H1 (cell line): ENCODE data around the gene CLDN7. TPM values are rescaled to one million over a fixed set of nuclear protein-coding genes. Genes with fewer than 3 reads are reported as not detected.

Experiments used
- CTCF ChIA-PET: fragments of 300-600 bp; sonication (Branson Sonifier 250); formaldehyde crosslinking; loops from one replicate; lab custom pipeline; 2021; ENCODE audit not compliant: partially characterized antibody; lab: Charles Lee
- POLR2A ChIA-PET: fragments of 300-600 bp; sonication (Branson Sonifier 250); formaldehyde crosslinking; loops from one replicate; lab custom pipeline; 2021; ENCODE audit warnings: inconsistent platforms; ENCODE audit not compliant: partially characterized antibody; lab: Charles Lee
- DNase-seq, 2 experiments: peaks; one replicate each; pipeline versions ENCODE4 v3.0.0 to v3.0.0-alpha.2; 2010 to 2022; ENCODE audit warnings: low spot score in 2 of 2, low read depth in 1 of 2, mixed read lengths in 1 of 2
- FAIRE-seq: peaks from 2 replicates; lab custom pipeline; 2011; peaks lifted over from hg19 to GRCh38; lab: Jason Lieb, UNC
- H2AFZ ChIP-seq: 2 replicates; pipeline ENCODE4 v1.8.1; 2012; ENCODE audit warnings: low read length, inconsistent platforms
- H2AK5ac ChIP-seq: 2 replicates; pipeline ENCODE4 v1.6.1; 2013; ENCODE audit warnings: low read depth, low read length
- H2BK120ac ChIP-seq: replicated peaks from 2 replicates; pipeline ENCODE3; 2013; ENCODE audit warnings: low read depth, low read length, inconsistent platforms
- H2BK12ac ChIP-seq: 2 replicates; pipeline ENCODE4 v1.6.1; 2013; ENCODE audit warnings: low read depth, low read length
- H2BK15ac ChIP-seq: 2 replicates; pipeline ENCODE4 v1.6.1; 2013; ENCODE audit warnings: low read length
- H2BK20ac ChIP-seq: 2 replicates; pipeline ENCODE4 v1.6.1; 2013; ENCODE audit warnings: low read length
- H2BK5ac ChIP-seq: 2 replicates; pipeline ENCODE4 v1.6.1; 2013; ENCODE audit warnings: low read depth, low read length
- H3K14ac ChIP-seq: 2 replicates; pipeline ENCODE4 v1.6.1; 2013; ENCODE audit warnings: inconsistent platforms; ENCODE audit not compliant: insufficient read length
- H3K18ac ChIP-seq: 2 replicates; pipeline ENCODE4 v1.6.1; 2013; ENCODE audit warnings: low read length; ENCODE audit errors: extremely low read depth
- H3K23ac ChIP-seq: 2 replicates; pipeline ENCODE4 v1.6.1; 2013; ENCODE audit warnings: inconsistent platforms; ENCODE audit not compliant: insufficient read length
- H3K23me2 ChIP-seq: 2 replicates; pipeline ENCODE4 v1.6.1; 2013; ENCODE audit warnings: low read depth, low read length
- H3K27ac ChIP-seq: 2 replicates; pipeline ENCODE4 v1.6.1; 2011; ENCODE audit warnings: low read depth, low read length, inconsistent platforms
- H3K27me3 ChIP-seq, 4 experiments: replicated peaks in 1 of 4; 1 replicate in 1 of 4; 2 replicates in 3 of 4; pipeline versions ENCODE4 v1.6.1 to v1.8.1; 2011 to 2013; ENCODE audit warnings: low read length in 3 of 4, mild to moderate bottlenecking in 3 of 4, inconsistent platforms in 2 of 4, mixed read lengths in 2 of 4, moderate library complexity in 1 of 4; ENCODE audit not compliant: control insufficient read depth in 3 of 4, insufficient read depth in 3 of 4; ENCODE audit errors: extremely low read depth in 1 of 4
- H3K36me3 ChIP-seq, 4 experiments: 2 replicates each; pipeline versions ENCODE4 v1.6.1 to v1.8.1; 2011 to 2013; ENCODE audit warnings: mild to moderate bottlenecking in 4 of 4, low read length in 3 of 4, moderate library complexity in 2 of 4, control low read depth in 1 of 4, inconsistent platforms in 1 of 4; ENCODE audit not compliant: insufficient read depth in 4 of 4, control insufficient read depth in 2 of 4
- H3K4ac ChIP-seq: replicated peaks from 2 replicates; pipeline ENCODE3; 2013; ENCODE audit warnings: low read length, low read depth, mixed read lengths, inconsistent platforms; ENCODE audit not compliant: insufficient read length
- H3K4me1 ChIP-seq, 4 experiments: replicated peaks in 1 of 4; 1 replicate in 1 of 4; 2 replicates in 3 of 4; pipeline versions ENCODE4 v1.6.1 to v1.8.1; 2011 to 2013; ENCODE audit warnings: low read length in 3 of 4, inconsistent platforms in 2 of 4, mixed read lengths in 1 of 4; ENCODE audit not compliant: insufficient read depth in 4 of 4, control insufficient read depth in 3 of 4
- H3K4me2 ChIP-seq, 2 experiments: 2 replicates each; pipeline versions ENCODE4 v1.6.1 to v1.8.1; 2011 to 2013; ENCODE audit warnings: low read depth in 2 of 2, low read length in 2 of 2, control low read depth in 1 of 2, inconsistent platforms in 1 of 2, mild to moderate bottlenecking in 1 of 2; ENCODE audit not compliant: insufficient read depth in 1 of 2
- H3K4me3 ChIP-seq, 4 experiments: fragments of 200-600, 300-600 bp in 1 of 4; sonication (generic), shearing (Covaris generic), sonication (Bioruptor Twin) in 1 of 4; 2 replicates each; pipeline versions ENCODE4 v1.5.1 to v1.8.1; 2011 to 2016; ENCODE audit warnings: low read length in 4 of 4, low read depth in 3 of 4, control low read depth in 2 of 4, inconsistent platforms in 2 of 4, mild to moderate bottlenecking in 2 of 4, mixed read lengths in 1 of 4, moderate library complexity in 1 of 4; ENCODE audit not compliant: insufficient read depth in 2 of 4; ENCODE audit errors: extremely low read depth in 1 of 4
- H3K56ac ChIP-seq: replicated peaks from 2 replicates; pipeline ENCODE3; 2013; ENCODE audit warnings: low read depth, mild to moderate bottlenecking, mixed read lengths, low read length, inconsistent platforms; ENCODE audit not compliant: insufficient read length
- H3K79me1 ChIP-seq: 2 replicates; pipeline ENCODE4 v1.6.1; 2013; ENCODE audit warnings: low read depth, low read length, control low read depth
- H3K79me2 ChIP-seq, 2 experiments: 2 replicates each; pipeline versions ENCODE4 v1.6.1 to v1.8.1; 2012 to 2013; ENCODE audit warnings: low read length in 2 of 2, mild to moderate bottlenecking in 2 of 2, inconsistent platforms in 1 of 2; ENCODE audit not compliant: insufficient read depth in 2 of 2, control insufficient read depth in 1 of 2
- H3K9ac ChIP-seq, 4 experiments: replicated peaks in 1 of 4; 1 replicate in 1 of 4; 2 replicates in 3 of 4; pipeline versions ENCODE4 v1.6.1 to v1.8.1; 2011 to 2013; ENCODE audit warnings: low read depth in 3 of 4, low read length in 3 of 4, control low read depth in 2 of 4, mild to moderate bottlenecking in 2 of 4, moderate library complexity in 2 of 4, inconsistent platforms in 1 of 4; ENCODE audit errors: extremely low read depth in 1 of 4
- H3K9me3 ChIP-seq, 2 experiments: 2 replicates each; pipeline versions ENCODE4 v1.6.1 to v1.8.1; 2012 to 2013; ENCODE audit warnings: mild to moderate bottlenecking in 2 of 2, moderate library complexity in 2 of 2, control low read depth in 1 of 2, inconsistent platforms in 1 of 2, low read depth in 1 of 2, low read length in 1 of 2, mixed read lengths in 1 of 2; ENCODE audit not compliant: insufficient read depth in 2 of 2
- H4K20me1 ChIP-seq, 2 experiments: replicated peaks in 1 of 2; 2 replicates each; pipeline versions ENCODE3 to v1.8.1; 2011 to 2013; ENCODE audit warnings: inconsistent platforms in 2 of 2, low read length in 2 of 2, mild to moderate bottlenecking in 1 of 2; ENCODE audit not compliant: insufficient read depth in 2 of 2, control insufficient read depth in 1 of 2
- H4K5ac ChIP-seq: 2 replicates; pipeline ENCODE4 v1.6.1; 2013; ENCODE audit warnings: low read length, low read depth, mixed read lengths, inconsistent platforms; ENCODE audit not compliant: insufficient read length
- H4K8ac ChIP-seq: 2 replicates; pipeline ENCODE4 v1.8.0; 2013; ENCODE audit warnings: mild to moderate bottlenecking, moderate library complexity, low read length, inconsistent platforms; ENCODE audit not compliant: insufficient read depth; ENCODE audit errors: extremely low read depth
- H4K91ac ChIP-seq: replicated peaks from 2 replicates; pipeline ENCODE3; 2013; ENCODE audit warnings: low read length, mixed read lengths, inconsistent platforms; ENCODE audit not compliant: insufficient read length
- EGR1 ChIP-seq: IDR thresholded peaks from 2 replicates; pipeline ENCODE4 v1.6.1; 2011; ENCODE audit warnings: low read depth, low read length, borderline replicate concordance
- POLR2A ChIP-seq, 2 experiments: IDR thresholded peaks; 1 replicate in 1 of 2; 2 replicates in 1 of 2; pipeline ENCODE4 v1.6.1; 2011; ENCODE audit warnings: low read depth in 2 of 2, low read length in 2 of 2, mild to moderate bottlenecking in 2 of 2; ENCODE audit errors: control extremely low read depth in 1 of 2
- POLR2AphosphoS5 ChIP-seq: IDR thresholded peaks from 2 replicates; pipeline ENCODE4 v1.6.1; 2011; ENCODE audit warnings: low read depth, low read length
- TEAD4 ChIP-seq: IDR thresholded peaks from 2 replicates; pipeline ENCODE4 v1.6.1; 2012; ENCODE audit warnings: low read depth, low read length, inconsistent platforms, mixed read lengths
- WGBS, 2 experiments: shearing (Covaris generic) in 1 of 2; methylation state at CpG; one replicate each; pipeline versions ENCODE4 v1.1.6 to v1.1.7; 2013 to 2015; ENCODE audit warnings: low lambda C conversion rate in 2 of 2, mixed read lengths in 2 of 2, inconsistent platforms in 1 of 2, low coverage in 1 of 2, missing lambda C conversion rate in 1 of 2; ENCODE audit not compliant: insufficient replicate concordance in 2 of 2, insufficient coverage in 1 of 2, insufficient read length in 1 of 2; ENCODE audit errors: extremely low coverage in 1 of 2, missing lambda C conversion rate in 1 of 2; 5-methylcytosine and 5-hydroxymethylcytosine counted together
- polyA plus RNA-seq, 7 experiments: library from polyadenylated mRNA; depleted of rRNA in 3 of 7; stranded (reverse) in 5 of 7; unstranded in 2 of 7; fragments of >200 nt in 5 of 7; fragments of 200-250 nt in 2 of 7; gene quantifications; 1 replicate in 5 of 7; 2 replicates in 1 of 7; 4 replicates in 1 of 7; pipeline versions ENCODE4 v1.2.1 to v1.2.3, GENCODE V29; 2011 to 2013; ENCODE audit warnings: missing spikeins in 2 of 7, mixed read lengths in 2 of 7
- total RNA-seq: library from RNA; stranded (reverse); fragmentation: NEBNext Ultra II Directional; extraction: Animal tissue kit (Norgen Biotek cat#: 25700); gene quantifications from 2 replicates; pipeline ENCODE4 v1.2.1, GENCODE V29; 2021

Gene CLDN7
- total and polyA plus RNA-seq, 2 of the 8 experiments (the other 6 are each of a cell fraction or from before 2014, with no cell fraction given), result 118 to 119 TPM

- Histone ChIP-seq H3K18ac (no peak overlapping the region), H3K36me3 (peaks cover 2 to 32% (median 19%) of the 10 kb centered on the region in 4 experiments), H2BK20ac (no peak overlapping the region), H3K23me2 (peaks cover 7% of the 10 kb centered on the region), H2AK5ac (no peak overlapping the region), H4K5ac (no peak overlapping the region), H3K27ac (no peak overlapping the region), H3K4me3 (no peak overlapping the region), H3K4me2 (no peak overlapping the region), H3K4me1 (peaks cover 0 to 9% (median 4%) of the 10 kb centered on the region in 4 experiments; a peak in 6 of 7 replicates), H3K23ac (no peak overlapping the region), H3K79me2 (peaks cover 12 to 36% of the 10 kb centered on the region in 2 experiments), H3K14ac (no peak overlapping the region), H2BK5ac (no peak overlapping the region), H3K9ac (no peak overlapping the region), H4K91ac (no peak overlapping the region)
- DNase-seq, result no peak
- POLR2A ChIA-PET, result interaction anchor here (1.0 to 13.7 kb wide), 9 partner anchors 10 to 75 kb away, joined by 3 to 161 read pairs (median 7); partner anchors contain the start of genes ACADVL, DLG4, DVL2 and GABARAP
- 93% methylated on average over 4 of the region's 4 CpGs; no CpG with 5 or more reads in 1 of the 2 experiments for WGBS, 2 experiments
- TF ChIP-seq POLR2AphosphoS5, result peak; percentile 67; the same call in 1 of the 2 replicates
- TF ChIP-seq TEAD4, result no peak
- TF ChIP-seq POLR2A (IDR thresholded peaks at IDR 0.05; ENCODE audit: control extremely low read depth in 1 of 2, low read depth in 2 of 2, low read length in 2 of 2), result peak in 1 of 2 experiments; percentile 40; a peak in 2 of 3 replicates
- no peak for TF ChIP-seq EGR1
- TF ChIP-seq, all 59 proteins: peak for 2
- H3K56ac ChIP-seq, result no peak overlapping the region
- no peak overlapping the region for H4K8ac ChIP-seq
- no peak overlapping the region for H2AFZ ChIP-seq
- no peak overlapping the region for H2BK120ac ChIP-seq
- CTCF ChIA-PET, result interaction anchor here (0.6 to 0.8 kb wide), 4 partner anchors 11 to 1948 kb away, joined by 3 read pairs; no protein-coding TSS in a partner anchor
- H3K4ac ChIP-seq, result no peak overlapping the region
- H4K20me1 ChIP-seq, result peaks cover 2 to 12% of the 10 kb centered on the region in 2 experiments
- H3K27me3 ChIP-seq, result no peaks in the 10 kb centered on the region
- FAIRE-seq, result no peak
- no peak overlapping the region for H2BK15ac ChIP-seq
- H2BK12ac ChIP-seq, result no peak overlapping the region
- no peaks in the 10 kb centered on the region for H3K9me3 ChIP-seq
- peaks cover 10% of the 10 kb centered on the region for H3K79me1 ChIP-seq
Observed at GRCh38 chr17:7254511-7254910, 7.8 kb downstream of the CLDN7 start.
